Measurements from ENCODE around the gene TFDP1. TPM values are rescaled to one million over a fixed set of nuclear protein-coding genes. Genes with fewer than 3 reads are reported as not detected.

TFDP1 gene
- total RNA-seq, 1 donor from 2014 or later = 171 TPM

GRCh38 chr13:113671066-113672001, 86.8 kb downstream of the TFDP1 start:
- Mint-ChIP-seq H3K4me3 (no peak overlapping the region), H3K9me3 (no peaks in the 10 kb centered on the region), H3K27ac (no peak overlapping the region), H3K4me1 (ENCODE audit: low read depth) (no peaks in the 10 kb centered on the region), H3K36me3 (ENCODE audit: low read depth) (no peaks in the 10 kb centered on the region), H3K27me3 (ENCODE audit: insufficient read depth) (peaks cover 2% of the 10 kb centered on the region)
- no peak for DNase-seq (ENCODE audit: low spot score)
- intact Hi-C loops (cut with micrococcal nuclease) = no loop called here

- no peaks in the 10 kb centered on the region for H3K9me3 Mint-ChIP-seq
- no peak overlapping the region for H3K4me3 Mint-ChIP-seq
- peaks cover 2% of the 10 kb centered on the region for H3K27me3 Mint-ChIP-seq (ENCODE audit: insufficient read depth)
- peak overlapping the region; percentile 14 for H3K27ac Mint-ChIP-seq
- intact Hi-C loops (cut with micrococcal nuclease) = no loop called here
- H3K36me3 Mint-ChIP-seq (ENCODE audit: low read depth) = no peaks in the 10 kb centered on the region
- H3K4me1 Mint-ChIP-seq (ENCODE audit: low read depth) = no peaks in the 10 kb centered on the region
- DNase-seq (ENCODE audit: low spot score) = no peak
These were observed 87.6 kb downstream of the TFDP1 start for GRCh38 chr13:113672002-113672651.

Other genes starting within 250 kb of the TFDP1 start
- gene GRTP1, start 220.6 kb upstream of the TFDP1 start, total RNA-seq = not detected in 2 replicates
- 0.32 and 0.62 TPM in 2 replicates for gene ADPRHL1, start 131.3 kb upstream of the TFDP1 start, total RNA-seq
- gene DCUN1D2, start 94.0 kb upstream of the TFDP1 start, total RNA-seq = 28.7 and 31.2 TPM in 2 replicates
- not detected in 2 replicates for gene ATP4B, start 73.4 kb downstream of the TFDP1 start, total RNA-seq
- gene GRK1, start 82.5 kb downstream of the TFDP1 start, total RNA-seq = 0.12 TPM in 1 of 2 replicates, not detected in the other
- gene TMEM255B, start 174.5 kb downstream of the TFDP1 start, total RNA-seq = 2.2 and 2.6 TPM in 2 replicates